NT2/D1 (cell line): ENCODE measurements around the gene PRICKLE2.

ENCODE experiments used
- DNase-seq: peaks from one replicate; pipeline ENCODE4 v3.0.0-alpha.2; 2011; ENCODE audit warnings: low read depth, low spot score
- H3K27me3 ChIP-seq: 2 replicates; pipeline ENCODE4 v1.6.0; 2011; ENCODE audit warnings: mild to moderate bottlenecking; ENCODE audit not compliant: insufficient read length, insufficient read depth
- H3K36me3 ChIP-seq: 2 replicates; pipeline ENCODE4 v1.6.1; 2011; ENCODE audit warnings: mild to moderate bottlenecking, low read length, mixed read lengths; ENCODE audit not compliant: insufficient read depth, insufficient read length
- H3K4me1 ChIP-seq: 2 replicates; pipeline ENCODE4 v1.5.1; 2011; ENCODE audit not compliant: insufficient read depth, insufficient read length
- H3K4me3 ChIP-seq: 2 replicates; pipeline ENCODE4 v1.5.1; 2011; ENCODE audit warnings: low read depth; ENCODE audit not compliant: insufficient read length
- H3K9ac ChIP-seq: 2 replicates; pipeline ENCODE4 v1.6.0; 2011; ENCODE audit warnings: low read depth; ENCODE audit not compliant: insufficient read length
- H3K9me3 ChIP-seq: 2 replicates; pipeline ENCODE4 v1.5.1; 2011; ENCODE audit warnings: mild to moderate bottlenecking, low read length; ENCODE audit not compliant: insufficient read depth
- SUZ12 ChIP-seq: IDR thresholded peaks from 2 replicates; pipeline ENCODE4 v1.6.1; 2011; ENCODE audit not compliant: insufficient read length, insufficient read depth; ENCODE audit errors: extremely low read depth
- YY1 ChIP-seq: IDR thresholded peaks from 2 replicates; pipeline ENCODE4 v1.6.1; 2011; ENCODE audit not compliant: insufficient read length, insufficient read depth
- ZNF274 ChIP-seq: IDR thresholded peaks from 2 replicates; pipeline ENCODE4 v1.6.1; 2011; ENCODE audit warnings: mild to moderate bottlenecking, low read depth, low read length

PRICKLE2 gene

DNA sequence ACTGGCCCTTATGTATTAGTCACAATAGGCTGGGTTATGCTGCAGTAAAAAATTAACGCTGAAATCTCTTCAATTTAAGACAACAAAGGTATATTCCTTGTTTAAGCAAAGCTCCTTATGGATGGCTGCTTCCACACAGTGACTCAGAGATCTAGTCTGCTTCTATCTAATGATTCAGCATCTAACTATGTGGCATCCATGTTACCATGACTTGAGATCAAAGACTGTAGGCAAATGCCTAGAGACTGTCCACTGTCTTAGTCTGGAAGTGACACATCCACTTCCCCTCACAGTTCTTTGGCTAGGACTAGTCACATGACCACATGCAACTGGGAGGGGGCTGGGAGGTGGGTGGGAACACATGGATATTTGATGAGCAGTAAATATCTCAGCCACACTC, 140.6 kb downstream of the PRICKLE2 start:
- no peak overlapping the region for H3K4me3 ChIP-seq
- no peaks in the 10 kb centered on the region for H3K36me3 ChIP-seq
- no peaks in the 10 kb centered on the region for H3K27me3 ChIP-seq
- peaks cover 12% of the 10 kb centered on the region for H3K9me3 ChIP-seq
- no peak for DNase-seq
- H3K4me1 ChIP-seq, result peaks cover 4% of the 10 kb centered on the region
- no peak overlapping the region for H3K9ac ChIP-seq
- no peak for TF ChIP-seq ZNF274
- no peak for TF ChIP-seq YY1
- no peak for TF ChIP-seq SUZ12

DNA sequence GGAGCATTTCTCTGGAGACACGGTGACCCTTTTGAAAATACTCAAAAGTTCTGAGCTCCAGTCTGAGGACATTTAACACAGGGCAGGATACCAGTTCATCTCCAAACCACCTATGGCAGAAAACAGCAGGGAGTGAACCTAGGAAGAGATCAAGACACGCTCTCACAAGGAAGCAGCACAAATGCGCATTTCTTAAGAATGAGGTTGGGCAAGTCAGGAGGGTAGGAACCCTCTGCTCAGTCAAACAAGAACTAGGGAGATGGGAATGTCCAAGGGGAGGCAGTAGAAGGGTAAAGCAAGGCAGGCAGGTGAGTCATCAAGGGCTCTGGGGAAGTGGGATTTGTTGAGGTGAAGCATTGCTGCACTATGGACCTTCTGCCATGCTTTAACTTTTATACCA, 141.7 kb downstream of the PRICKLE2 start:
- Histone ChIP-seq H3K4me1 (peaks cover 4% of the 10 kb centered on the region), H3K36me3 (no peaks in the 10 kb centered on the region), H3K9ac (no peak overlapping the region), H3K4me3 (no peak overlapping the region), H3K9me3 (peaks cover 12% of the 10 kb centered on the region), H3K27me3 (no peaks in the 10 kb centered on the region)
- TF ChIP-seq ZNF274 (no peak), YY1 (no peak), SUZ12 (no peak)
- DNase-seq, result no peak

DNA sequence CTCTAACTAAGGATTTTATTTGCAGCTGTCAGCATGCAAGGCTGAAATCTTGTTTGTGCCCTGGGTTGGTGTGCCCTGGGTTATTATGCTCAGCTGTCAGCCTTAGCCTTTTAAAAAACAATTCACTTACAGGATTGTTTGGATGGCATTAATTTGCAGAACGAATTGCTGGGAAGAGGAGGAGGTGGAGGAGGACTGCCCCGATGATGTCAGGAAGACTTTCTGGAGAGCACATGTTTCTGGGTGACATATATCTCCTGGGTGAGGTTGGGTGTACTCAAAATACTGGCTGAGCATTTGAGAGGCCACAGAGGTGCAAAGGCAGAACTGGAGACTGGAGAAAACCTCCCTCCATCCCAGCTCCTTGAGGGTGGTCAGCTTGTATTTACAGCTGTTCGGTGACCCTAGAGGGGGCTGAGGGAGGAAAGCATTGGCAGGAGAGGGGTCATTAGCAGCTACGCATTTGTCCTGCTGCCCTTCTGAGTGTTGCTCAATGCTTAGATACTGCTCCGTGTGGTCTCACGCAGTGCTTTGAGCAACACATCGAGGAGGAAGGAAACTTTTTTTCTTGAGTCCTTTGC, 142.2 kb downstream of the PRICKLE2 start:
- Histone ChIP-seq H3K36me3 (no peaks in the 10 kb centered on the region), H3K4me1 (peaks cover 4% of the 10 kb centered on the region), H3K27me3 (no peaks in the 10 kb centered on the region), H3K9ac (no peak overlapping the region), H3K9me3 (peaks cover 12% of the 10 kb centered on the region), H3K4me3 (no peak overlapping the region)
- TF ChIP-seq SUZ12 (no peak), YY1 (no peak), ZNF274 (no peak)
- DNase-seq, result no peak

DNA sequence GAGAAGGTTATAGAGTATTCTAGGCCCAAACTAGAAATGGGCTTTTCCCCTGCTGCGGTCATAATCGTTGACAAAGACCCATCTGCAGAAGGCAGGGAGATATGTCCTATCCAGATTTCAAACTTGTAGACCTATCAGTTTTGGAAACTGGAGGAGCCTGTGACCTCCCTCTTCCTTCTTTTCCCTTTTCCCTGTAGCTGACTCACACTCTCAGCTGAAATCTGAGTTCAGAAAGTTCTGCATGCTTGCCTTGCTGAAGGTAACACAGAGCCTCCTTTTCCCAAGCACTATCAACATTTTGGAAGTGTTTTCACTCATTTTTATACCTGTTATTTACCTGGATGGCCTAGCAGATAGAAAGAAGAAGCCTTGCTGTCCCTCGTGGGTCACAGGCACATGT, 142.9 kb downstream of the PRICKLE2 start:
- Histone ChIP-seq H3K36me3 (no peaks in the 10 kb centered on the region), H3K27me3 (no peaks in the 10 kb centered on the region), H3K4me3 (no peak overlapping the region), H3K9me3 (peaks cover 12% of the 10 kb centered on the region), H3K4me1 (peaks cover 4% of the 10 kb centered on the region), H3K9ac (no peak overlapping the region)
- DNase-seq, result no peak
- no peak for TF ChIP-seq ZNF274
- no peak for TF ChIP-seq YY1
- no peak for TF ChIP-seq SUZ12

DNA sequence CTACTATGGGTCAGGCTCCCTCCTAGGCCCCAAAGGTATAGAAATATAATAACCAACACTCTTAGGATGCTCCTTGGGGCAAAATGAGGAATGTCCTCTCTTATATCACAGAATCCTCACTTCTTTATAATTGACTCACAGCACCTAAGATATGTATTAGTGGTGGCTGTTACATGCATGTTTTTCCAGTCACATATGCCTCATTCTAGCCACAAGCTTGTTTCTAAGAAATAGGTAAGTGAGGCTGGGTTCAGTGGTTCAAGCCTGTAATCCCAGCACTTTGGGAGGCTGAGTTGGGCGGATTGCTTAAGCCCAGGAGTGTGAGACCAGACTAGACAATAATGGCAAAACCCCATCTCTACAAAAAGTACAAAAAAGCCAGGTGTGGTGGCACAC, 144.0 kb downstream of the PRICKLE2 start:
- H3K4me3 ChIP-seq, result no peak overlapping the region
- no peaks in the 10 kb centered on the region for H3K27me3 ChIP-seq
- no peak for TF ChIP-seq YY1
- no peak for TF ChIP-seq ZNF274
- TF ChIP-seq SUZ12, result no peak
- no peaks in the 10 kb centered on the region for H3K36me3 ChIP-seq
- no peak overlapping the region for H3K9ac ChIP-seq
- no peak for DNase-seq
- peaks cover 12% of the 10 kb centered on the region for H3K9me3 ChIP-seq
- no peaks in the 10 kb centered on the region for H3K4me1 ChIP-seq

DNA sequence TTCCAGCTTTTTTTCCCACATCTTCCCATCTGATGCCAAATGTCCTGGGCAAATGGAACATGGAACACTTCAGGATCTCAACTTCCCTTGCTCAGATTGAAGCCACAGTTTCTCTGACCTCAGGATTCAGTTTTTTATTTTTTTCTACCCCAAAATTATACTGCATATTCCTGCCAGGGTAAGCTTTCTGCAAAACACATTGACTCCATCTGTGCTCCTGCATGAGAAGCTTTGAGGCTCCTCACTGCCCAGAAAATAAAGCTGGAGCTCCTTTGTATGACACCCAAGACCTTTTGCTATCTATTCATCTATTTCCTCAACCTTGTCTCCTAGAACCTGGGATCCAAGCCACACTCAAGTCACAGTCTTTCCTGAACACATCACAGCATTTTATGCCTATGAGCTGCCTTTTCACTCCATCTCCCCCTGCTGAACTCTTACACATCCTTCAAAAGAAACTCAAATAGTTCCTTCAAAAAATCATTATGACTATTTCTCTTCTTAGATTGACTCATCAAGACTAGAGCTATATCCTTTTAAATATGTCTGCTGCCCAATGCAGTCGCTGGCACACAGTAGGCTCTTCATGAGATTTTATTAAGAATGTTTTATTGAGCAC, 144.5 kb downstream of the PRICKLE2 start:
- H3K9ac ChIP-seq, result no peak overlapping the region
- no peaks in the 10 kb centered on the region for H3K36me3 ChIP-seq
- no peaks in the 10 kb centered on the region for H3K4me1 ChIP-seq
- no peak overlapping the region for H3K4me3 ChIP-seq
- no peak for DNase-seq
- peaks cover 12% of the 10 kb centered on the region for H3K9me3 ChIP-seq
- H3K27me3 ChIP-seq, result no peaks in the 10 kb centered on the region
- TF ChIP-seq YY1 (no peak), ZNF274 (no peak), SUZ12 (no peak)

DNA sequence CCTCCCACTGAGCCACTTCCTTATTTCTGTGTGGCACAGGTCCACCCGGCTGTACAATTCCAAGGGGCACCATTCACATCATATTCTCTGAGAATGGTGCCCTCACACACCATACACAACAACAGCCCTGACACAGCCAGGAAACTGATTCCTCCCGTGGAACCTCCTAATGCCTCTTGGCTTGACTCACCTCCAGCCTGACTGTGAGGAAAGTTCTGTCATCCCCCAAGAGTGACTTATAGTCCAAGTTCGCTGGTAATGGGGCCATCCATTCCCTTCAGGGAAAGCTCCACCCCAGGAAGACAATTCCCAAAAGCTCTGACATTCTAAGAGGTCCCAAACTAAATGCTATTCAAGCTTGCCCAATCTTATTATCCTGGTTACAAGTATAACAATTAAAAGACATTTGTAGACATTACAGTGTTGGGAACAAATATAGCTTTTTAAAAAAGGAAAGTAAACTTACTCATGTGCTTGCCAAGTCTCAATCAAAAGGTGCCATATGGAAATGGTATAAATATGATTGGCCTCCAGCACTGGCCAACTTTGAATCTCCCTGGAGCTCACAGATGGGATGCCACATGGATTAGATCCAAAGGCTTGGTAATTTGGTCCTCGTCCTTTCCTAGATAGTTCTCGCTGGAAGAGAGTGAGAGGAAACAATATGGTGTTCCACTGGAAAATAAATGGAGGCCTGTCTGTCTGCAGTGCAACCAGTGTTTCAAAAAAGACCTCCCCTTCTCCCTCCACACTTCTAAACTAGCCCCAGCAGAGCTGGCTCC, 145.7 kb downstream of the PRICKLE2 start:
- Histone ChIP-seq H3K9ac (no peak overlapping the region), H3K36me3 (no peaks in the 10 kb centered on the region), H3K4me1 (no peaks in the 10 kb centered on the region), H3K4me3 (no peak overlapping the region), H3K9me3 (peaks cover 6% of the 10 kb centered on the region), H3K27me3 (no peaks in the 10 kb centered on the region)
- no peak for TF ChIP-seq YY1
- TF ChIP-seq ZNF274, result no peak
- no peak for TF ChIP-seq SUZ12
- DNase-seq, result no peak

DNA sequence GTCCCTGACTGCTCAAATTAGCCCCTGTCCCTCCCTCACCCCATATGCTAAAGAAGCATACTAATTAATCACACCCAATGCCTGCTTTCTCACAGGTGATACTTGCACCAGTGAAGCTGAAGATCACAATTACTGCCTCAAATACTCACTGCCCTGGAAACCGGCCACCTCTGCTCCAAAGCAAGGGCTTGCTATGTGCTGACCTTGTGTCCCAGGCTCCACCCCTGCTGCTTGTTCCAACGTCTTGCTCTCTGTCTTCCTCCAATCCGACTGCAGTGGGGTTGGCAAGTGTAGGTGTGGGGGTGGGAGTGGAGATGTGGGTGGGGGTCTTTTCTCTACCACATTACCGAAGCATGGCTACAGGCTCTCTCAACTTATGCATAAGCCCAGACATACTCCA, 146.3 kb downstream of the PRICKLE2 start:
- H3K4me3 ChIP-seq, result no peak overlapping the region
- TF ChIP-seq SUZ12 (no peak), ZNF274 (no peak), YY1 (no peak)
- no peaks in the 10 kb centered on the region for H3K4me1 ChIP-seq
- H3K9me3 ChIP-seq, result no peaks in the 10 kb centered on the region; the same call in 1 of the 2 replicates
- H3K27me3 ChIP-seq, result no peaks in the 10 kb centered on the region
- H3K9ac ChIP-seq, result no peak overlapping the region
- no peak for DNase-seq
- no peaks in the 10 kb centered on the region for H3K36me3 ChIP-seq
